Mononuclear cell (primary cell): Measurements from ENCODE around the gene FAM107B. TPM values are rescaled to one million over a fixed set of nuclear protein-coding genes. Genes with fewer than 3 reads are reported as not detected.

Source experiments
- H3K27me3 ChIP-seq: 2 replicates; pipeline ENCODE4 v1.6.0; 2011; ENCODE audit warnings: low read length, control low read depth; ENCODE audit not compliant: insufficient read depth
- H3K4me1 ChIP-seq: 2 replicates; pipeline ENCODE4 v1.5.1; 2011; ENCODE audit warnings: mild to moderate bottlenecking, low read length, control low read depth; ENCODE audit not compliant: insufficient read depth
- H3K4me3 ChIP-seq: 2 replicates; pipeline ENCODE4 v1.5.1; 2011; ENCODE audit warnings: mild to moderate bottlenecking, low read length, moderate library complexity
- H3K9me3 ChIP-seq: 2 replicates; pipeline ENCODE4 v1.5.1; 2011; ENCODE audit warnings: low read depth, mild to moderate bottlenecking, control low read depth, low read length
- total RNA-seq: library from RNA; depleted of rRNA; stranded (reverse); fragments of >200 nt; gene quantifications from one replicate; pipeline ENCODE4 v1.2.3, GENCODE V29; 2012

The FAM107B gene
- total RNA-seq, 1 donor, result 267 TPM

GRCh38 chr10:14476641-14477407, 297.9 kb downstream of the FAM107B start:
- H3K27me3 ChIP-seq, result peaks cover 5% of the 10 kb centered on the region
- no peaks in the 10 kb centered on the region for H3K4me1 ChIP-seq
- H3K9me3 ChIP-seq, result no peaks in the 10 kb centered on the region
- no peak overlapping the region for H3K4me3 ChIP-seq

GRCh38 chr10:14476006-14476405, 298.7 kb downstream of the FAM107B start:
- Histone ChIP-seq H3K9me3 (no peaks in the 10 kb centered on the region), H3K27me3 (peaks cover 5% of the 10 kb centered on the region), H3K4me3 (no peak overlapping the region), H3K4me1 (no peaks in the 10 kb centered on the region)

GRCh38 chr10:14474656-14475055, 300.0 kb downstream of the FAM107B start:
- no peaks in the 10 kb centered on the region for H3K4me1 ChIP-seq
- H3K27me3 ChIP-seq, result peaks cover 5% of the 10 kb centered on the region
- no peak overlapping the region for H3K4me3 ChIP-seq
- H3K9me3 ChIP-seq, result no peaks in the 10 kb centered on the region

- H3K27me3 ChIP-seq, result peaks cover 8% of the 10 kb centered on the region
Measured at GRCh38 chr10:14470920-14471319, 303.8 kb downstream of the FAM107B start.

GRCh38 chr10:14468726-14469125, 306.0 kb downstream of the FAM107B start:
- no peak overlapping the region for H3K4me3 ChIP-seq
- peaks cover 4% of the 10 kb centered on the region for H3K27me3 ChIP-seq
- no peaks in the 10 kb centered on the region for H3K4me1 ChIP-seq
- H3K9me3 ChIP-seq, result no peaks in the 10 kb centered on the region

More at GRCh38 chr10:14470920-14471319, 303.8 kb downstream of the FAM107B start:
- H3K4me3 ChIP-seq, result no peak overlapping the region
- no peaks in the 10 kb centered on the region for H3K4me1 ChIP-seq
- H3K9me3 ChIP-seq, result no peaks in the 10 kb centered on the region

Other genes with a start within 250 kb of the FAM107B start
- gene CDNF, start 63.1 kb upstream of the FAM107B start, total RNA-seq, result 1.0 TPM
- 25.9 TPM for gene HSPA14, start 63.4 kb upstream of the FAM107B start, total RNA-seq
- gene MSANTD7, start 63.4 kb upstream of the FAM107B start, total RNA-seq, result 22.2 TPM
- 6.3 TPM for gene SUV39H2, start 104.0 kb upstream of the FAM107B start, total RNA-seq
- 15.2 TPM for gene DCLRE1C, start 179.2 kb upstream of the FAM107B start, total RNA-seq
- gene MEIG1, start 184.5 kb upstream of the FAM107B start, total RNA-seq, result not detected